Stimulated activated naive CD4-positive, alpha-beta T cell (primary cell): ENCODE results near the gene CNOT4.

Experiments used
- DNase-seq, 6 experiments: peaks; one replicate each; lab custom pipeline; 2025; lab: John Stamatoyannopoulos, UW

CNOT4 gene

GRCh38 chr7:135397689-135398088 is 112.2 kb downstream of the CNOT4 start:
- no peak for DNase-seq

GRCh38 chr7:135392701-135393100 is 117.2 kb downstream of the CNOT4 start:
- DNase-seq: no peak

- DNase-seq: no peak
These were observed 118.4 kb downstream of the CNOT4 start for GRCh38 chr7:135391514-135391913.

- no peak for DNase-seq
These were observed 119.1 kb downstream of the CNOT4 start for GRCh38 chr7:135390829-135391228.

- no peak for DNase-seq
These were observed 119.9 kb downstream of the CNOT4 start for GRCh38 chr7:135389971-135390370.

GRCh38 chr7:135388616-135389015 is 121.3 kb downstream of the CNOT4 start:
- no peak for DNase-seq

GRCh38 chr7:135386776-135387175 is 123.1 kb downstream of the CNOT4 start:
- no peak for DNase-seq

GRCh38 chr7:135386181-135386580 is 123.7 kb downstream of the CNOT4 start:
- no peak for DNase-seq

GRCh38 chr7:135385209-135385608 is 124.7 kb downstream of the CNOT4 start:
- no peak for DNase-seq

- DNase-seq: no peak
These were observed 126.3 kb downstream of the CNOT4 start for GRCh38 chr7:135383525-135384175.

- DNase-seq: no peak
These were observed 127.7 kb downstream of the CNOT4 start for GRCh38 chr7:135382173-135382572.

GRCh38 chr7:135381369-135381768 is 128.5 kb downstream of the CNOT4 start:
- no peak for DNase-seq

- no peak for DNase-seq
These were observed 129.6 kb downstream of the CNOT4 start for GRCh38 chr7:135380351-135380750.

- no peak for DNase-seq
These were observed 132.7 kb downstream of the CNOT4 start for GRCh38 chr7:135377171-135377570.

GRCh38 chr7:135375908-135376699 is 133.8 kb downstream of the CNOT4 start:
- DNase-seq: no peak

- DNase-seq: no peak
These were observed 135.2 kb downstream of the CNOT4 start for GRCh38 chr7:135374736-135375135.

- DNase-seq: no peak
These were observed 137.7 kb downstream of the CNOT4 start for GRCh38 chr7:135372222-135372621.

GRCh38 chr7:135370656-135371055 is 139.2 kb downstream of the CNOT4 start:
- DNase-seq: no peak

GRCh38 chr7:135369405-135369804 is 140.5 kb downstream of the CNOT4 start:
- DNase-seq: no peak

- DNase-seq: no peak
These were observed 141.3 kb downstream of the CNOT4 start for GRCh38 chr7:135368416-135369186.

- no peak for DNase-seq
These were observed 142.9 kb downstream of the CNOT4 start for GRCh38 chr7:135366843-135367508.

- DNase-seq: no peak
These were observed 144.2 kb downstream of the CNOT4 start for GRCh38 chr7:135365721-135366120.
